Panc1 (cell line): Measurements from ENCODE around the gene KCNC1. TPM values are rescaled to one million over a fixed set of nuclear protein-coding genes. Genes with fewer than 3 reads are reported as not detected.

Experiments
- ATAC-seq: fragments of 200-7000 bp; cut with Tn5 transposase; 2 replicates; pipeline ENCODE4 v1.9.1; 2020; ENCODE audit warnings: mild to moderate bottlenecking, moderate library complexity
- BruUV-seq: library from RNA; stranded (reverse); fragments of 400-500 nt; replicated peaks from 2 replicates; lab custom pipeline; 2021; lab: Mats Ljungman, UMichigan
- CTCF ChIA-PET: fragments of 300-600 bp; sonication (Branson Sonifier 250); formaldehyde crosslinking; loops from one replicate; lab custom pipeline; 2022; ENCODE audit warnings: antibody characterized with exemption; lab: Charles Lee
- POLR2A ChIA-PET: fragments of 300-600 bp; sonication (Branson Sonifier 250); formaldehyde crosslinking; loops from one replicate; lab custom pipeline; 2022; ENCODE audit warnings: antibody characterized with exemption; lab: Charles Lee
- DNase-seq: peaks from one replicate; pipeline ENCODE4 v3.0.0-alpha.2; 2010; ENCODE audit warnings: low read depth, low spot score
- H3K27ac ChIP-seq: 2 replicates; pipeline ENCODE4 v1.5.1; 2011; ENCODE audit warnings: mild to moderate bottlenecking, low read length, inconsistent platforms
- H3K27me3 ChIP-seq: fragments of 200-500 bp; sonication (Bioruptor generic); 2 replicates; pipeline ENCODE4 v1.6.0; 2014; ENCODE audit warnings: low read length, inconsistent platforms; ENCODE audit not compliant: control insufficient read depth, insufficient read depth
- H3K36me3 ChIP-seq: fragments of 200-500 bp; sonication (Bioruptor generic); 2 replicates; pipeline ENCODE4 v1.5.1; 2014; ENCODE audit warnings: inconsistent platforms, mild to moderate bottlenecking, low read length, moderate library complexity; ENCODE audit not compliant: control insufficient read depth, insufficient read depth
- H3K4me1 ChIP-seq: 2 replicates; pipeline ENCODE4 v1.5.1; 2011; ENCODE audit warnings: inconsistent platforms, mild to moderate bottlenecking, low read length, moderate library complexity; ENCODE audit not compliant: control insufficient read depth, insufficient read depth
- H3K4me3 ChIP-seq, 2 experiments: 2 replicates each; pipeline ENCODE4 v1.5.1; 2011 to 2012; ENCODE audit warnings: low read depth in 2 of 2, low read length in 2 of 2, mild to moderate bottlenecking in 2 of 2, inconsistent platforms in 1 of 2, moderate library complexity in 1 of 2
- H3K9me3 ChIP-seq: fragments of 200-500 bp; sonication (Bioruptor generic); 2 replicates; pipeline ENCODE4 v1.5.1; 2014; ENCODE audit warnings: low read depth, mild to moderate bottlenecking, inconsistent platforms, low read length, moderate library complexity; ENCODE audit not compliant: control insufficient read depth, insufficient read depth
- CTCF ChIP-seq: fragments of 450-650 bp; IDR thresholded peaks from 2 replicates; pipeline ENCODE4 v1.5.1; 2017; ENCODE audit warnings: mild to moderate bottlenecking
- POLR2AphosphoS5 ChIP-seq: IDR thresholded peaks from 2 replicates; pipeline ENCODE4 v1.6.1; 2012; ENCODE audit warnings: mild to moderate bottlenecking, low read depth, low read length, moderate library complexity
- SIN3A ChIP-seq: IDR thresholded peaks from 2 replicates; pipeline ENCODE4 v1.6.1; 2012; ENCODE audit warnings: low read depth, mild to moderate bottlenecking, low read length, moderate library complexity, borderline replicate concordance; ENCODE audit not compliant: insufficient read depth
- TCF7L2 ChIP-seq: IDR thresholded peaks from 2 replicates; pipeline ENCODE4 v1.6.1; 2011; ENCODE audit warnings: mild to moderate bottlenecking, low read depth, low read length, inconsistent platforms
- in situ Hi-C: cut with HindIII; loops from 2 replicates; pipeline ENCODE4 v1.10.0; 2016; ENCODE audit warnings: low sequenced_read_pairs, low pct_unique_long_range_greater_than_20kb
- intact Hi-C: fragments of 100-400 bp; cut with micrococcal nuclease; formaldehyde crosslinking; loops from one replicate; pipeline ENCODE4 v1.10.0; 2022; ENCODE audit not compliant: unreplicated experiment
- total RNA-seq: library from RNA; stranded (reverse); gene quantifications from one replicate; pipeline ENCODE4 v1.2.1, GENCODE V29; 2021; ENCODE audit not compliant: unreplicated experiment
- TF ChIP-seq, protein P1 (sequence below), 2 experiments: IDR thresholded peaks; 2 replicates each; pipeline ENCODE4 v1.6.1; 2011 to 2012; ENCODE audit warnings: low read depth in 2 of 2, control low read depth in 1 of 2, low read length in 1 of 2, mild to moderate bottlenecking in 1 of 2, moderate library complexity in 1 of 2; ENCODE audit not compliant: insufficient read depth in 1 of 2

The KCNC1 gene
- total RNA-seq, 1 experiment from 2014 or later, result 0.95 TPM

GRCh38 chr11:17747131-17747955 lies 12.8 kb downstream of the KCNC1 start:
- ATAC-seq, result no peak
- TF ChIP-seq, protein P1, sequence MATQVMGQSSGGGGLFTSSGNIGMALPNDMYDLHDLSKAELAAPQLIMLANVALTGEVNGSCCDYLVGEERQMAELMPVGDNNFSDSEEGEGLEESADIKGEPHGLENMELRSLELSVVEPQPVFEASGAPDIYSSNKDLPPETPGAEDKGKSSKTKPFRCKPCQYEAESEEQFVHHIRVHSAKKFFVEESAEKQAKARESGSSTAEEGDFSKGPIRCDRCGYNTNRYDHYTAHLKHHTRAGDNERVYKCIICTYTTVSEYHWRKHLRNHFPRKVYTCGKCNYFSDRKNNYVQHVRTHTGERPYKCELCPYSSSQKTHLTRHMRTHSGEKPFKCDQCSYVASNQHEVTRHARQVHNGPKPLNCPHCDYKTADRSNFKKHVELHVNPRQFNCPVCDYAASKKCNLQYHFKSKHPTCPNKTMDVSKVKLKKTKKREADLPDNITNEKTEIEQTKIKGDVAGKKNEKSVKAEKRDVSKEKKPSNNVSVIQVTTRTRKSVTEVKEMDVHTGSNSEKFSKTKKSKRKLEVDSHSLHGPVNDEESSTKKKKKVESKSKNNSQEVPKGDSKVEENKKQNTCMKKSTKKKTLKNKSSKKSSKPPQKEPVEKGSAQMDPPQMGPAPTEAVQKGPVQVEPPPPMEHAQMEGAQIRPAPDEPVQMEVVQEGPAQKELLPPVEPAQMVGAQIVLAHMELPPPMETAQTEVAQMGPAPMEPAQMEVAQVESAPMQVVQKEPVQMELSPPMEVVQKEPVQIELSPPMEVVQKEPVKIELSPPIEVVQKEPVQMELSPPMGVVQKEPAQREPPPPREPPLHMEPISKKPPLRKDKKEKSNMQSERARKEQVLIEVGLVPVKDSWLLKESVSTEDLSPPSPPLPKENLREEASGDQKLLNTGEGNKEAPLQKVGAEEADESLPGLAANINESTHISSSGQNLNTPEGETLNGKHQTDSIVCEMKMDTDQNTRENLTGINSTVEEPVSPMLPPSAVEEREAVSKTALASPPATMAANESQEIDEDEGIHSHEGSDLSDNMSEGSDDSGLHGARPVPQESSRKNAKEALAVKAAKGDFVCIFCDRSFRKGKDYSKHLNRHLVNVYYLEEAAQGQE (IDR thresholded peaks at IDR 0.05; ENCODE audit: insufficient read depth in 1 of 2, low read depth in 2 of 2, low read length in 1 of 2), result no peak
- no peak for TF ChIP-seq TCF7L2
- no peak for TF ChIP-seq CTCF
- no peak for TF ChIP-seq POLR2AphosphoS5
- no peak for TF ChIP-seq SIN3A
- Histone ChIP-seq H3K27me3 (0 out of 2 replicates have a peak, but pooled peaks cover 2% of the 10 kb centered on the region), H3K4me3 (no peak overlapping the region), H3K27ac (no peak overlapping the region), H3K36me3 (no peaks in the 10 kb centered on the region), H3K4me1 (no peaks in the 10 kb centered on the region), H3K9me3 (no peaks in the 10 kb centered on the region)
- CTCF ChIA-PET, result interaction anchor here (1.3 kb wide), 1 partner anchor 16 kb away, joined by 6 read pairs; no protein-coding TSS in a partner anchor
- in situ Hi-C loops, result no loop called here
- BruUV-seq, result no TSS peak
- POLR2A ChIA-PET, result no interaction called here
- DNase-seq, result no peak
- intact Hi-C loops, result no loop called here

GRCh38 chr11:17748044-17748443 lies 13.5 kb downstream of the KCNC1 start:
- no TSS peak for BruUV-seq
- in situ Hi-C loops, result no loop called here
- no peak for ATAC-seq

More at GRCh38 chr11:17748044-17748443, 13.5 kb downstream of the KCNC1 start:
- CTCF ChIA-PET, result no interaction called here
- Histone ChIP-seq H3K27me3 (0 out of 2 replicates have a peak, but pooled peaks cover 2% of the 10 kb centered on the region), H3K27ac (no peak overlapping the region), H3K4me1 (no peaks in the 10 kb centered on the region), H3K9me3 (no peaks in the 10 kb centered on the region), H3K4me3 (no peak overlapping the region), H3K36me3 (no peaks in the 10 kb centered on the region)
- TF ChIP-seq CTCF, result no peak
- TF ChIP-seq, protein P1 (IDR thresholded peaks at IDR 0.05; ENCODE audit: insufficient read depth in 1 of 2, low read depth in 2 of 2, low read length in 1 of 2), result no peak
- no peak for TF ChIP-seq POLR2AphosphoS5
- no peak for TF ChIP-seq SIN3A
- TF ChIP-seq TCF7L2, result no peak
- DNase-seq, result no peak
- POLR2A ChIA-PET, result no interaction called here
- intact Hi-C loops, result no loop called here
